Activated CD8-positive, alpha-beta memory T cell treated with anti-CD3 and anti-CD28 coated beads, Interleukin-2, amount 10 ng/mL, durations not matched to agents 7 days and 5 days (primary cell): ENCODE measurements around the gene RYR1. TPM values are rescaled to one million over a fixed set of nuclear protein-coding genes. Genes with fewer than 3 reads are reported as not detected.
"Not testable (repeated sequence)": the region's sequence is repeated elsewhere in the genome, so short reads cannot be mapped to it uniquely, and the experiment has no call there.

Experiments
- ATAC-seq: fragments of 150-1000 bp; cut with Tn5 transposase; one replicate; pipeline ENCODE4 v1.10.0; 2021; ENCODE audit warnings: moderate library complexity
- CTCF ChIA-PET: fragments of 350-600 bp; sonication (Branson Sonifier 250); formaldehyde crosslinking; loops from one replicate; lab custom pipeline; 2021; ENCODE audit warnings: antibody characterized with exemption; lab: Charles Lee
- DNase-seq: peaks from one replicate; pipeline ENCODE4 v3.0.0-alpha.2; 2020
- H3K27ac Mint-ChIP-seq: one replicate; pipeline ENCODE4 v1.8.0; 2021; ENCODE audit warnings: mild to moderate bottlenecking, mixed read lengths
- H3K27me3 Mint-ChIP-seq: one replicate; pipeline ENCODE4 v1.8.0; 2021; ENCODE audit warnings: mixed read lengths
- H3K36me3 Mint-ChIP-seq: one replicate; pipeline ENCODE4 v1.8.0; 2021; ENCODE audit warnings: mild to moderate bottlenecking, mixed read lengths
- H3K4me1 Mint-ChIP-seq: one replicate; pipeline ENCODE4 v1.8.0; 2021; ENCODE audit warnings: mixed read lengths
- H3K4me3 Mint-ChIP-seq: one replicate; pipeline ENCODE4 v1.8.0; 2021; ENCODE audit warnings: mild to moderate bottlenecking, moderate library complexity, mixed read lengths
- H3K9me3 Mint-ChIP-seq: one replicate; pipeline ENCODE4 v1.8.0; 2022; ENCODE audit warnings: low read depth, mixed read lengths
- total RNA-seq, 2 experiments: library from RNA; stranded (reverse); gene quantifications; one replicate each; pipeline ENCODE4 v1.2.3, GENCODE V29; 2021

The RYR1 gene
- total RNA-seq, 2 experiments from 2014 or later, result 1.5 to 1.6 TPM

- Mint-ChIP-seq H3K27me3 (no peaks in the 10 kb centered on the region), H3K36me3 (peaks cover 48% of the 10 kb centered on the region), H3K4me1 (peaks cover 3% of the 10 kb centered on the region), H3K27ac (no peak overlapping the region), H3K4me3 (no peak overlapping the region), H3K9me3 (no peaks in the 10 kb centered on the region)
- ATAC-seq (peak; percentile 45), DNase-seq (no peak)
- CTCF ChIA-PET, result interaction anchor here (1.5 kb wide), 2 partner anchors 17 to 38 kb away, joined by 3 to 4 read pairs; no protein-coding TSS in a partner anchor
These were observed 162.8 kb downstream of the RYR1 start for GRCh38 chr19:38596057-38596981.

DNA sequence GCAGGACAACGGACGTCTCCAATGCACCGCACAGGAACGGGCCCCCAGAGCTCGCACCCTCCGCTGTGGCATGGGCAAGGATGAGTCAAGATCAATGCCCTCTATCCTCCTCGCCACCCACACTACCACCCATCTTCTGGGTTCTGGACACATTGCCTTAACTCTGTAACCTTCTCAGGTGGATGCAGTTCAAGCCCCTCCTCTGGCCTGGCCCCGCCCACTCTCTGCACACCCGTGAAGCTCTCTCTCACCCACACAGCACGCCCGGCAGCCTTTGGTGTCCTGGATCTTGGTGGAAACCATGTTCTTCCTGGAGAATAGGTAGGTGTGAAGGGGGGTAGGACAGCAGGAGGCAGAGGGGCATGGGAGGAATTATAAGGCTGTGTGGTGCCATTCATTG lies 163.6 kb downstream of the RYR1 start:
- Mint-ChIP-seq H3K27me3 (no peaks in the 10 kb centered on the region), H3K4me1 (peaks cover 3% of the 10 kb centered on the region), H3K9me3 (no peaks in the 10 kb centered on the region), H3K4me3 (no peak overlapping the region), H3K36me3 (peaks cover 53% of the 10 kb centered on the region), H3K27ac (no peak overlapping the region)
- CTCF ChIA-PET, result no interaction called here
- DNase-seq (no peak), ATAC-seq (no peak)

DNA sequence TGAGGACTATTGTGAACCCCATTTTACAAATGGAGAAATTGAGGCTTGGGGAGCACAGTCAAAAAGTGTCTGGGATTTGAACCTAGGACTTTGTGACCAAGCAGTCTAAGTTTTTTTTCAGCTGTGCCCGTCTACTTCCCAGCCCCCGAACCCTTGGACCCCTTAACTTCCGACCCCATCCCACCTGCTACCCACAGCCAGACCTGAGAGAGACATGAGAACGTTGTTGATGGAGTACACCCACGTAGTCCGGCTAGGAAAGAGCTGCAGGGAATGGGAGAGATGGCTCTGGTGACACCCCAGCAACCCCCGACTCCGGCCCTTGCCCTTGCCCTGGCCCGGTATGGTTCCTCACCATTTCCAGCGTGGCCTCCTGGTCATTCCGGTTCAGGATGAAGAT lies 166.2 kb downstream of the RYR1 start:
- Mint-ChIP-seq H3K27me3 (no peaks in the 10 kb centered on the region), H3K36me3 (peaks cover 45% of the 10 kb centered on the region), H3K9me3 (no peaks in the 10 kb centered on the region), H3K4me1 (peaks cover 3% of the 10 kb centered on the region), H3K4me3 (no peak overlapping the region), H3K27ac (peak overlapping the region; percentile 4)
- CTCF ChIA-PET, result interaction anchor here (0.7 to 1.2 kb wide), 2 partner anchors 11 to 37 kb away, joined by 3 read pairs; no protein-coding TSS in a partner anchor
- no peak for DNase-seq
- no peak for ATAC-seq

DNA sequence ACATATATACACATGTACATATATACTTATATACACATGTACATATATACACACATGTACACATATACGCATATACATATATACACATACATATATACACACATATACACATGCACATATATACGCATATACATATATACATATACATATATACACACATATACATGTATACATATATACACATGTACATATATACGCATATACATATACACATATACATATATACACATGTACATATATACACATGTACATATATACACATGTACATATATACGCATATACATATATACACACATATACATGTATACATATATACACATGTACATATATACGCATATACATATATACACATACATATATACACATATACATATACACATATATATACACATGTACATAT lies 169.4 kb downstream of the RYR1 start:
- ATAC-seq, DNase-seq, H3K27ac Mint-ChIP-seq, CTCF ChIA-PET, H3K4me1 Mint-ChIP-seq, H3K27me3 Mint-ChIP-seq, H3K9me3 Mint-ChIP-seq, H3K4me3 Mint-ChIP-seq: not testable (repeated sequence)
- H3K36me3 Mint-ChIP-seq, result peaks cover 38% of the 10 kb centered on the region

- H3K4me3 Mint-ChIP-seq, result no peak overlapping the region
- peaks cover 2% of the 10 kb centered on the region for H3K4me1 Mint-ChIP-seq
- ATAC-seq (no peak), DNase-seq (no peak)
- H3K36me3 Mint-ChIP-seq, result peaks cover 53% of the 10 kb centered on the region
- no peaks in the 10 kb centered on the region for H3K9me3 Mint-ChIP-seq
- no peak overlapping the region for H3K27ac Mint-ChIP-seq
- CTCF ChIA-PET, result no interaction called here
- H3K27me3 Mint-ChIP-seq, result no peaks in the 10 kb centered on the region
These were observed 172.6 kb downstream of the RYR1 start for GRCh38 chr19:38606131-38606530.

DNA sequence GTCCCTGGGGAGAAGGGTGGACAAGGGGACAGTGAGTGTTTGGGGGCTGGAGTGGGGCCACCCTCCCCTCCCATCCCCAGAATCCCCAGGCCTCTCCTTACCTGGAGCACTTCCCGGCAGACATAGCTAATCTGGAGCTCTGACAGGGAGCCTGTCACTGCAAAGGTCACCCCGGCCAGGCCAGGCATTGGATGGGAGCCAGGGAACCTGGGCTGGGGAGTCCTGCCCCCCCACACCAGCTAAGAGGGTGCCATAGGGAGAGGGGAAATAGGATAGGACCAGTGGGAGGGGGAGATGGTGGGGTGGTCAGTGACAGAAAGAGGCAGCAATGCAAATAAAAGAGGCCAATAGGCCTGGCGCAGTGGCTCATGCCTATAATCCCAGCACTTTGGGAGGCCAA lies 180.8 kb downstream of the RYR1 start:
- Mint-ChIP-seq H3K36me3 (peaks cover 50% of the 10 kb centered on the region), H3K4me3 (no peak overlapping the region), H3K27me3 (no peaks in the 10 kb centered on the region), H3K27ac (no peak overlapping the region), H3K9me3 (no peaks in the 10 kb centered on the region), H3K4me1 (peaks cover 47% of the 10 kb centered on the region)
- ATAC-seq (no peak), DNase-seq (no peak)
- CTCF ChIA-PET, result interaction anchor here (1.0 to 1.3 kb wide), 2 partner anchors 20 to 96 kb away, joined by 4 to 5 read pairs; no protein-coding TSS in a partner anchor

DNA sequence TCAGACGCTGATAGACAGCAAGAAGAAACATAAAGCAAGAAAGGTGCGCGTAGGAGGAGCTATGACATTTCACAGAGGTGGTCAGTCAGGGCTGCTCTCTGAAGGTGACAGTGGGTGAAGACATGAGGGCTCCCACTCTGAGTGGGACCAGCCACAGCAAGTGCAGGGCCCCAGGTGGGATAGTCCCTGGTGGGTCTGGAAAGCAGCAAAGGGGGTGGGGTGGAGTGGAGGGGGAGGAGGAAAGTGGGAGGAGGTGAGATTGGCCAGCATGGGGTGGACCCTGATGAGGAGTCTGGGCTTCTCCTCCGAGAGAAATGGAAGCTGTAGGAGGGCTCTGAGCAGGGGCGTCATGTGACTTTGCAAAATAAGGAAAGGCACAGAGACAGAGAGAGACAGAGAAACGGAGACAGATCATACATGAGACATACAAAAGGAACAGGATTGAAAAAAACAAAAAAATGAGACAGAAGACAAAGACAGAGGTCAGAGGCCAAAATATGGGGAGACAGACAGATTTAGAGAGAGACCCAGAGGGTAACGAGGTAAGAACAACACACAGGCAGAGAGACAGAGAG lies 181.6 kb downstream of the RYR1 start:
- Mint-ChIP-seq H3K9me3 (no peaks in the 10 kb centered on the region), H3K4me1 (peaks cover 51% of the 10 kb centered on the region), H3K27me3 (no peaks in the 10 kb centered on the region), H3K36me3 (peaks cover 43% of the 10 kb centered on the region), H3K27ac (peak overlapping the region; percentile 77), H3K4me3 (peak overlapping the region; percentile 73)
- CTCF ChIA-PET, result interaction anchor here (1.1 to 4.3 kb wide), 2 partner anchors 36 to 58 kb away, joined by 3 to 36 read pairs; no protein-coding TSS in a partner anchor
- no peak for ATAC-seq
- no peak for DNase-seq

DNA sequence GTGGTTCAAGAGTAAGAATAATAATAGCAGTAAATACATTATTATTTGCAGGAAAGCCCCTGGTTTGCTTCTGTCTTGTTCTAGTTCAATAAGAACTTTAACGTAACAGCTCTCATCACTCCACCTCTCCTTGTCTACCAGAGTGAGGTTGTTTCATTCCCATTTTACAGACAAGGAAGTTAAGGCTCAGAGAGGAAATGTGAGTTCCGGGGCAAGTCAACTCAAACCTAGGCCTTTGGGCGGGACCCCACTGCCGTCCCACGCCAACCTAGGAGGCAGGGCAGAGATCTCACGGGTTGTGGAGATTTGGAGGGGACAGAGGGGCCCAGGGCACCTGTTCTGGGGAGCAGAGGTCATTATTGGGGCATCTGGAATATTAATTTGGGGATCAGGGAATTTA lies 182.8 kb downstream of the RYR1 start:
- CTCF ChIA-PET, result interaction anchor here (1.1 to 6.6 kb wide), 7 partner anchors 20 to 346 kb away, joined by 3 to 93 read pairs (median 4); partner anchors contain the start of gene FAM98C
- Mint-ChIP-seq H3K27ac (peak overlapping the region; percentile 89), H3K4me3 (peak overlapping the region; percentile 96), H3K9me3 (no peaks in the 10 kb centered on the region), H3K4me1 (peaks cover 55% of the 10 kb centered on the region), H3K36me3 (peaks cover 39% of the 10 kb centered on the region), H3K27me3 (no peaks in the 10 kb centered on the region)
- no peak for ATAC-seq
- no peak for DNase-seq

DNA sequence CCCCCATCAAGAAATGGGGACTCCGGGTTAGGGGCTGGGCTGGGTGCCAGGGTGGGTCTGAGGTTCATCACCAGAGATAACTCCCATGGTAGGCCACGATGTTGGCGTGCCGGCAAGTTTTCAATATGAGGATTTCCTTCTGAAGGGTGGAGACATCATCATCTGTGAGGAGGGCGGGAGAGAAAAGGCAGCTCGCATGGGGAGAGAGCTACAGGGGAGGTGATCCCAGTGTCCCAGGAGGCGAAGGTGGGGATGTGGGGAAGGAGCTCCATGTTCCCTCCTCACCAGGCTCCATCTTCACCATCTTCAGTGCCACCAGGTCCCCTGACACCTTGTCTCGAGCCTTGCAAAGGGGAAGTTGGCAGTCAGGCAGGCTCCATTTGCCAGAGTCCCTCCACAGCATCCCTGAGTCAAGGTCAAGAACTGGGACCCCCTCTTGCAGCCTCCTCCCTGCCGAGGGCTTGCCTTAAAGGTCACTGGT lies 183.8 kb downstream of the RYR1 start:
- peak; percentile 62 for DNase-seq
- peaks cover 41% of the 10 kb centered on the region for H3K36me3 Mint-ChIP-seq
- peak overlapping the region; percentile 89 for H3K27ac Mint-ChIP-seq
- no peaks in the 10 kb centered on the region for H3K27me3 Mint-ChIP-seq
- peak; percentile 3 for ATAC-seq
- CTCF ChIA-PET, result interaction anchor here (0.8 to 6.6 kb wide), 12 partner anchors 19 to 313 kb away, joined by 3 to 93 read pairs (median 5); partner anchors contain the start of genes FAM98C, MRPS12 and SARS2
- peaks cover 59% of the 10 kb centered on the region for H3K4me1 Mint-ChIP-seq
- H3K4me3 Mint-ChIP-seq, result peak overlapping the region; percentile 96
- H3K9me3 Mint-ChIP-seq, result no peaks in the 10 kb centered on the region

DNA sequence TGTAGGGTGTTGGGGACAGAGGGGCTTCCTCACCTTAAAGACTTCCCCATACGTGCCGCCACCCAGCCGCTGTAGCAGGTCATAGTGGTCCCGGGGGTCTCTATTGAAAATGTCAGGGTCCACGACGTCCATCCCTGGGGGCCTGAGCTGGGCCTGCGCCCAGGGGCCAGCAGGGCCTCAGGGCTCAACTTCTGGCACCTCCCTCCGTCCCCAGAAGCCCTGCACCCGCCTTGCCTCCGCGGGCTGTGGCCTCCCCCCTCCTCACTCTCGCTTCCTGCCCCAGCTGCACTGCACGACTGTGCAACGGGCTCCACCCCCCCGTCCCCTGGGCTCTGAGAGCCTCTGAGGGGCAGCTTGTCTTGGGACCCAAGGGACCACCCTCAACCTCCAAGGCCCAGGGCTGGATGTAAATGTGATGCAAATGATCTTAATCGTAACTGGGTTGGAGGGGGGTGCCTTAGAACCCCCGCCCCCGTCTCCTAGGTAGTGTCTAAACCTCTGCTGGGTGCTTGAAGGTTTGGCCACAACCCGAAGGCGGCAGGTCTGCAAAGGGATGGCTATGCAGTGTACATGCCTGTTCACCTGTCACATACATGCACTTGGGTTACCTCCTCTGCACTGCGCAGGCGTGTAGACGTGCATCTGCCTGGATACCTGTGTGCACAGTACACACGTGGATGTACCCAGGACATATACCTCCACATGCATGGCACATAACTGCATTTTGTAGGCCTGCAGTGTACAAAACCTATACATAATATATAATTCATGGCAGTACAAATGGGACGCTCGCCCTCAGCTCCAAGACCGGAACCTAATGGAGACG lies 184.5 kb downstream of the RYR1 start, which contains the start of gene MAP4K1:
MAP4K1 (minus strand) TSS at position 190 of the 826 bp plus-strand sequence; CDS start at position 132, 58 bp downstream.
- peaks cover 53% of the 10 kb centered on the region for H3K4me1 Mint-ChIP-seq
- H3K36me3 Mint-ChIP-seq, result peaks cover 34% of the 10 kb centered on the region
- H3K4me3 Mint-ChIP-seq, result peak within 1 kb of the TSS; percentile 96

DNA sequence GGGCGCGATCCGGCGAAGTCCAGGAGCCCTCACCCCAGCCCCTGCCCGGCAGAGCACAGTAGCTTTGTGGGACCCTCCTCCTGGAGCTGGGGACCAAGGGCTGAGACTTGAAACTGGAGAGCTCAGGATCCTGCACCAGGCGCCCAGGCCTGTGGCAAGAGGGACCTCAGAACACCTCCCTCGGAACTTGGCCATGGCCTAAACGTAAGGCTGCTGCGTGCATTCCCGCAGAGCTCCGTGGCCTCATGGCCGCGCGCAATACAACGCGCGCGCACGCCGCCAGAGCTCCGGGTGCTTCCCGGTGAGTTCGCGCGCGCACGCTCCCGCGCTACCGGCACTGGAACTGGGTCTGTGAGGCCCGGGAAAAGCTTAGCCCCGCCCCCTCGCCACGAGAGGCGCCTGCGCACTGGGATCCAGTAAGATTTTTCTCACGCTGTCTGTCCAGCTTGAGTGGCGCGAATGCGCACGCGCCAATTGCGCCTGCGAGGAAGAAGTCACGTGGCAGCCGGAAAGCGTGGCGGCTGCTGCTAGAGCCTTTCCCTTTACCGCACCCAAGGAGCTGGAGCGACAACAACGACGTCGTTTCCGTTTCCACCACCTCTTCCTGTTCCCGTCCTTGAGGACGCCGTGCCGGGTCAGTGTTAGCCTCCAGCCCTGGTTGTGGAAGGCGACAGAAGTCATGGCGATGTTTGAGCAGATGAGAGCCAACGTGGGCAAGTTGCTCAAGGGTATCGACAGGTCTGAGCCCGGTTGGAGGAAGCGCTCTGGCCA lies 185.3 kb downstream of the RYR1 start, which contains the start of gene EIF3K:
EIF3K (plus strand) TSS at position 599 of the 771 bp plus-strand sequence; CDS start at position 680, 81 bp downstream.
- Mint-ChIP-seq H3K4me3 (peak within 1 kb of the TSS; percentile 96), H3K4me1 (peaks cover 48% of the 10 kb centered on the region), H3K36me3 (peaks cover 31% of the 10 kb centered on the region), H3K27ac (peak within 1 kb of the TSS; percentile 89), H3K9me3 (no peaks in the 10 kb centered on the region), H3K27me3 (no peaks in the 10 kb centered on the region)
- CTCF ChIA-PET, result interaction anchor here (0.8 to 6.6 kb wide), 16 partner anchors 10 to 311 kb away, joined by 3 to 93 read pairs (median 6); partner anchors contain the start of genes ACTN4, CATSPERG, FAM98C and MRPS12
- peak; percentile 74 for ATAC-seq
- peak; percentile 99 for DNase-seq

More for the DNA sequence above, 184.5 kb downstream of the RYR1 start, which contains the start of gene MAP4K1:
- H3K9me3 Mint-ChIP-seq, result no peaks in the 10 kb centered on the region
- peak; percentile 72 for ATAC-seq
- CTCF ChIA-PET, result interaction anchor here (0.8 to 6.6 kb wide), 21 partner anchors 11 to 312 kb away, joined by 3 to 93 read pairs (median 4); partner anchors contain the start of genes ACTN4, CATSPERG, FAM98C and MRPS12
- peak within 1 kb of the TSS; percentile 89 for H3K27ac Mint-ChIP-seq
- H3K27me3 Mint-ChIP-seq, result no peaks in the 10 kb centered on the region
- DNase-seq, result peak; percentile 90
